ENCODE measurements around the gene PGF.

Gene PGF

GRCh38 chr14:74977901-74978385 lies 22.5 kb upstream of the PGF start:
- Histone ChIP-seq H4K8ac (ENCODE audit: low read depth, low read length) (no peak overlapping the region), H3K4me2 (ENCODE audit: low read length) (no peak overlapping the region), H4K5ac (ENCODE audit: low read length) (no peak overlapping the region), H3K23ac (ENCODE audit: low read length) (no peak overlapping the region), H3K79me2 (ENCODE audit: control insufficient read depth, insufficient read depth, low read length) (no peaks in the 10 kb centered on the region), H3K56ac (ENCODE audit: low read length) (peak overlapping the region; percentile 15), H3K27ac (ENCODE audit: low read depth, low read length) (no peak overlapping the region), H2BK120ac (ENCODE audit: low read depth, low read length) (peak overlapping the region; percentile 17), H2BK15ac (replicated peaks; ENCODE audit: low read depth) (no peak overlapping the region), H3K79me1 (ENCODE audit: low read length) (no peaks in the 10 kb centered on the region), H3K9ac (ENCODE audit: low read length) (no peak overlapping the region), H3K4ac (ENCODE audit: low read depth, low read length) (peak overlapping the region; percentile 29), H3K36me3 (ENCODE audit: control insufficient read depth, insufficient read depth, low read length) (no peaks in the 10 kb centered on the region), H2AK5ac (ENCODE audit: low read length) (peak overlapping the region; percentile 13), H3K4me1 (ENCODE audit: control insufficient read depth, low read depth, low read length) (peaks cover 29% of the 10 kb centered on the region), H3K27me3 (ENCODE audit: insufficient read depth, low read length, poor library complexity) (no peaks in the 10 kb centered on the region), H3K4me3 (ENCODE audit: low read length) (no peak overlapping the region), H3K18ac (ENCODE audit: low read length) (peak overlapping the region; percentile 5), H2BK5ac (ENCODE audit: low read length) (peak overlapping the region; percentile 26)
- WGBS (ENCODE audit: extremely low coverage, insufficient coverage, low lambda C conversion rate): no CpG with 5 or more reads among the region's 6 CpGs
- DNase-seq: no peak

- Histone ChIP-seq H4K5ac (ENCODE audit: low read length) (no peak overlapping the region), H3K4me2 (ENCODE audit: low read length) (no peak overlapping the region), H2AK5ac (ENCODE audit: low read length) (peak overlapping the region; percentile 13), H2BK120ac (ENCODE audit: low read depth, low read length) (peak overlapping the region; percentile 17), H3K4me1 (ENCODE audit: control insufficient read depth, low read depth, low read length) (peaks cover 29% of the 10 kb centered on the region), H2BK5ac (ENCODE audit: low read length) (peak overlapping the region; percentile 1), H3K79me2 (ENCODE audit: control insufficient read depth, insufficient read depth, low read length) (no peaks in the 10 kb centered on the region), H3K36me3 (ENCODE audit: control insufficient read depth, insufficient read depth, low read length) (no peaks in the 10 kb centered on the region), H3K18ac (ENCODE audit: low read length) (peak overlapping the region; percentile 5), H3K23ac (ENCODE audit: low read length) (no peak overlapping the region), H2BK15ac (replicated peaks; ENCODE audit: low read depth) (no peak overlapping the region), H3K9ac (ENCODE audit: low read length) (no peak overlapping the region), H3K56ac (ENCODE audit: low read length) (peak overlapping the region; percentile 15), H3K27ac (ENCODE audit: low read depth, low read length) (no peak overlapping the region), H3K4ac (ENCODE audit: low read depth, low read length) (peak overlapping the region; percentile 29), H3K79me1 (ENCODE audit: low read length) (no peaks in the 10 kb centered on the region), H4K8ac (ENCODE audit: low read depth, low read length) (no peak overlapping the region), H3K4me3 (ENCODE audit: low read length) (no peak overlapping the region), H3K27me3 (ENCODE audit: insufficient read depth, low read length, poor library complexity) (no peaks in the 10 kb centered on the region)
- no CpG with 5 or more reads among the region's 12 CpGs for WGBS (ENCODE audit: extremely low coverage, insufficient coverage, low lambda C conversion rate)
- DNase-seq: no peak
These were observed 21.9 kb upstream of the PGF start for GRCh38 chr14:74977164-74977900.

GRCh38 chr14:74976264-74977113 lies 21.1 kb upstream of the PGF start:
- H3K4me3 ChIP-seq (ENCODE audit: low read length): no peak overlapping the region
- no peak overlapping the region for H4K8ac ChIP-seq (ENCODE audit: low read depth, low read length)
- H3K79me1 ChIP-seq (ENCODE audit: low read length): no peaks in the 10 kb centered on the region
- no peaks in the 10 kb centered on the region for H3K79me2 ChIP-seq (ENCODE audit: control insufficient read depth, insufficient read depth, low read length)
- H2BK15ac ChIP-seq (replicated peaks; ENCODE audit: low read depth): no peak overlapping the region
- no peak overlapping the region for H2AK5ac ChIP-seq (ENCODE audit: low read length)
- no peak overlapping the region for H3K56ac ChIP-seq (ENCODE audit: low read length)
- no peak overlapping the region for H4K5ac ChIP-seq (ENCODE audit: low read length)
- no peak overlapping the region for H3K27ac ChIP-seq (ENCODE audit: low read depth, low read length)
- no peak overlapping the region for H2BK5ac ChIP-seq (ENCODE audit: low read length)
- no CpG with 5 or more reads among the region's 11 CpGs for WGBS (ENCODE audit: extremely low coverage, insufficient coverage, low lambda C conversion rate)
- no peaks in the 10 kb centered on the region for H3K27me3 ChIP-seq (ENCODE audit: insufficient read depth, low read length, poor library complexity)
- H3K4me2 ChIP-seq (ENCODE audit: low read length): no peak overlapping the region
- no peak overlapping the region for H3K4ac ChIP-seq (ENCODE audit: low read depth, low read length)
- H3K36me3 ChIP-seq (ENCODE audit: control insufficient read depth, insufficient read depth, low read length): no peaks in the 10 kb centered on the region
- no peak overlapping the region for H2BK120ac ChIP-seq (ENCODE audit: low read depth, low read length)
- H3K4me1 ChIP-seq (ENCODE audit: control insufficient read depth, low read depth, low read length): peaks cover 29% of the 10 kb centered on the region
- H3K18ac ChIP-seq (ENCODE audit: low read length): no peak overlapping the region
- no peak for DNase-seq
- no peak overlapping the region for H3K9ac ChIP-seq (ENCODE audit: low read length)
- no peak overlapping the region for H3K23ac ChIP-seq (ENCODE audit: low read length)

GRCh38 chr14:74975059-74975810 lies 19.8 kb upstream of the PGF start:
- Histone ChIP-seq H3K79me2 (ENCODE audit: control insufficient read depth, insufficient read depth, low read length) (no peaks in the 10 kb centered on the region), H3K9ac (ENCODE audit: low read length) (no peak overlapping the region), H3K4me1 (ENCODE audit: control insufficient read depth, low read depth, low read length) (peaks cover 20% of the 10 kb centered on the region), H3K4me2 (ENCODE audit: low read length) (no peak overlapping the region), H2BK120ac (ENCODE audit: low read depth, low read length) (no peak overlapping the region), H3K18ac (ENCODE audit: low read length) (no peak overlapping the region), H3K27me3 (ENCODE audit: insufficient read depth, low read length, poor library complexity) (no peaks in the 10 kb centered on the region), H3K36me3 (ENCODE audit: control insufficient read depth, insufficient read depth, low read length) (no peaks in the 10 kb centered on the region), H3K4me3 (ENCODE audit: low read length) (no peak overlapping the region), H4K8ac (ENCODE audit: low read depth, low read length) (no peak overlapping the region), H2BK5ac (ENCODE audit: low read length) (no peak overlapping the region), H2AK5ac (ENCODE audit: low read length) (peak overlapping the region; percentile 25), H3K4ac (ENCODE audit: low read depth, low read length) (no peak overlapping the region), H3K27ac (ENCODE audit: low read depth, low read length) (no peak overlapping the region), H4K5ac (ENCODE audit: low read length) (no peak overlapping the region), H3K56ac (ENCODE audit: low read length) (no peak overlapping the region), H2BK15ac (replicated peaks; ENCODE audit: low read depth) (no peak overlapping the region), H3K79me1 (ENCODE audit: low read length) (no peaks in the 10 kb centered on the region), H3K23ac (ENCODE audit: low read length) (no peak overlapping the region)
- DNase-seq: no peak
- WGBS (ENCODE audit: extremely low coverage, insufficient coverage, low lambda C conversion rate): no CpG with 5 or more reads among the region's 12 CpGs

- Histone ChIP-seq H3K4ac (ENCODE audit: low read depth, low read length) (no peak overlapping the region), H2BK120ac (ENCODE audit: low read depth, low read length) (no peak overlapping the region), H3K9ac (ENCODE audit: low read length) (no peak overlapping the region), H3K79me1 (ENCODE audit: low read length) (no peaks in the 10 kb centered on the region), H3K27me3 (ENCODE audit: insufficient read depth, low read length, poor library complexity) (no peaks in the 10 kb centered on the region), H3K4me3 (ENCODE audit: low read length) (no peak overlapping the region), H2AK5ac (ENCODE audit: low read length) (no peak overlapping the region), H3K79me2 (ENCODE audit: control insufficient read depth, insufficient read depth, low read length) (no peaks in the 10 kb centered on the region), H3K23ac (ENCODE audit: low read length) (no peak overlapping the region), H2BK15ac (replicated peaks; ENCODE audit: low read depth) (no peak overlapping the region), H3K18ac (ENCODE audit: low read length) (no peak overlapping the region), H4K5ac (ENCODE audit: low read length) (no peak overlapping the region), H3K4me1 (ENCODE audit: control insufficient read depth, low read depth, low read length) (peaks cover 13% of the 10 kb centered on the region), H3K36me3 (ENCODE audit: control insufficient read depth, insufficient read depth, low read length) (no peaks in the 10 kb centered on the region), H4K8ac (ENCODE audit: low read depth, low read length) (no peak overlapping the region), H3K4me2 (ENCODE audit: low read length) (no peak overlapping the region), H2BK5ac (ENCODE audit: low read length) (no peak overlapping the region), H3K27ac (ENCODE audit: low read depth, low read length) (no peak overlapping the region), H3K56ac (ENCODE audit: low read length) (peak overlapping the region; percentile 22)
- DNase-seq: peak; percentile 83
- WGBS (ENCODE audit: extremely low coverage, insufficient coverage, low lambda C conversion rate): no CpG with 5 or more reads among the region's 15 CpGs
These were observed 19.1 kb upstream of the PGF start for GRCh38 chr14:74974364-74975058.

Data from mesendoderm (in vitro differentiated cells).